Epithelial cell of proximal tubule (primary cell): ENCODE measurements around the gene ECE1. TPM values are rescaled to one million over a fixed set of nuclear protein-coding genes. Genes with fewer than 3 reads are reported as not detected.

Experiments
- DNase-seq: peaks from one replicate; pipeline ENCODE4 v3.0.0-alpha.2; 2011; ENCODE audit warnings: low read depth
- H3K4me3 ChIP-seq: 2 replicates; pipeline ENCODE4 v1.5.1; 2011; ENCODE audit warnings: low read depth, mild to moderate bottlenecking, low read length
- total RNA-seq: library from RNA; depleted of rRNA; stranded (reverse); fragments of >200 nt; gene quantifications from 2 replicates; pipeline ENCODE4 v1.2.3, GENCODE V29; 2015
- TF ChIP-seq, protein P1 (sequence below): conservative IDR thresholded peaks from 2 replicates; pipeline ENCODE4 v1.5.1; 2012; ENCODE audit warnings: low read depth, mild to moderate bottlenecking, low read length

The ECE1 gene
- total RNA-seq, 1 donor from 2014 or later, result 115 TPM

DNA sequence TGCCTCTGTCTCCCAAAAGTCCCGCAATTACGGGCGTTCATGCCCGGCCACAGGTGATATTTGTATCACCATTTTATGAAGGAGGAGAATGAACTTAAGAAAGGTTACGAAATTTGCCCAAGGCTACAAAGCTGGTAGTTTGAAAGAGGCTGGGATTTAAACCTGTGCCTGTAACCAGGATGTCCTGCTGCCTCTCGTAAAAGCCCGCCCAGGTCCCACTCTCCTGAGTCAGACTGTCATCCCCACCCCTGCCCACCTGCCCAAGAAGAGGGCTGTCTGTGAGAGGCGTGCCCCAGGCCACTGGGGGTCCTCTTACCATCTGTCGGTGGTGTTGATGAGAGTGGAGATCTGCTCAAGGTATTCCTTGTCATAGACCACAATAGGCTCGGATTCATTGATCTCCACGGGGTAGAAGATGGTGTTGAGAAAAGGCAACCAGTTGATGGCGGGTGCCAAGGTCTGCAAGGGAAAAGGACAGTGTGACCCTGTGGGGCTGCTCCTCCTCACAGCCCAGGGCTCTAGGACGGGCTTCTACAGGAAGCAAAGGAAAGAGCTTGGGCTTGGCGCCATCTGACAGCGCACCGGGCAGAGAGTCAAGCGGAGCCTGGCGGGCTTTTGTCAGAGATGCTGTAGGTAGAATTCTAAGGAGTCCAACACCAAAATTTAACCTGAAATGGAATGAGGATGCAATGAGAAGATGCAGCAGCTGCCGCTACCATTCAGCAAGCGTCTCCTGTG, 43.2 kb downstream of the ECE1 start:
- no peak overlapping the region for H3K4me3 ChIP-seq
- TF ChIP-seq, protein P1, sequence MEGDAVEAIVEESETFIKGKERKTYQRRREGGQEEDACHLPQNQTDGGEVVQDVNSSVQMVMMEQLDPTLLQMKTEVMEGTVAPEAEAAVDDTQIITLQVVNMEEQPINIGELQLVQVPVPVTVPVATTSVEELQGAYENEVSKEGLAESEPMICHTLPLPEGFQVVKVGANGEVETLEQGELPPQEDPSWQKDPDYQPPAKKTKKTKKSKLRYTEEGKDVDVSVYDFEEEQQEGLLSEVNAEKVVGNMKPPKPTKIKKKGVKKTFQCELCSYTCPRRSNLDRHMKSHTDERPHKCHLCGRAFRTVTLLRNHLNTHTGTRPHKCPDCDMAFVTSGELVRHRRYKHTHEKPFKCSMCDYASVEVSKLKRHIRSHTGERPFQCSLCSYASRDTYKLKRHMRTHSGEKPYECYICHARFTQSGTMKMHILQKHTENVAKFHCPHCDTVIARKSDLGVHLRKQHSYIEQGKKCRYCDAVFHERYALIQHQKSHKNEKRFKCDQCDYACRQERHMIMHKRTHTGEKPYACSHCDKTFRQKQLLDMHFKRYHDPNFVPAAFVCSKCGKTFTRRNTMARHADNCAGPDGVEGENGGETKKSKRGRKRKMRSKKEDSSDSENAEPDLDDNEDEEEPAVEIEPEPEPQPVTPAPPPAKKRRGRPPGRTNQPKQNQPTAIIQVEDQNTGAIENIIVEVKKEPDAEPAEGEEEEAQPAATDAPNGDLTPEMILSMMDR, result no peak
- no peak for DNase-seq

DNA sequence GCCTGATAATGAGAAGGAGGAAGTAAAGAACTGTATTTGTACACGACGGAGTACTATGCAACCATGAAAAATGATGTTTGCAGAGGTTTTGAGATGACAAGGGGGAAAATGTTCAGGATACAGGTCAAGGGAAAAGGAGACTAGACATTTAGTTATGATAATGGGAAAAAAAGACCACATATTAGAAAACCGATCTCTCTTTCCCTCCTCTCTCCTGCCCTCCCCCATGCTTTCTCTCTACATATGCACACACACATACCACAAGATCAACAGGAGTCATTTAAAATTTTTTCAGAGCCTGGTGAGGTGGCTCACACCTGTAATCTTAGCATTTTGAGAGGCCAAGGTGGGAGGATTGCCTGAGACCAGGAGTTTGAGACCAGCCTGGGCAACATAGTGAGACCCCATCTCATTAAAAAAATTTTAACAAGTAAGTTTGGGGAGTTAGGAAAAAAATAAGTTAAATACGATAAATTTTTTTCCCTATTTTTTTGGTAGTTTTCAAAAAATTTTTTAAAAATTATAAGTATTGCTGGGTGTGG, 44.5 kb downstream of the ECE1 start:
- TF ChIP-seq, protein P1, result no peak
- no peak for DNase-seq
- no peak overlapping the region for H3K4me3 ChIP-seq

DNA sequence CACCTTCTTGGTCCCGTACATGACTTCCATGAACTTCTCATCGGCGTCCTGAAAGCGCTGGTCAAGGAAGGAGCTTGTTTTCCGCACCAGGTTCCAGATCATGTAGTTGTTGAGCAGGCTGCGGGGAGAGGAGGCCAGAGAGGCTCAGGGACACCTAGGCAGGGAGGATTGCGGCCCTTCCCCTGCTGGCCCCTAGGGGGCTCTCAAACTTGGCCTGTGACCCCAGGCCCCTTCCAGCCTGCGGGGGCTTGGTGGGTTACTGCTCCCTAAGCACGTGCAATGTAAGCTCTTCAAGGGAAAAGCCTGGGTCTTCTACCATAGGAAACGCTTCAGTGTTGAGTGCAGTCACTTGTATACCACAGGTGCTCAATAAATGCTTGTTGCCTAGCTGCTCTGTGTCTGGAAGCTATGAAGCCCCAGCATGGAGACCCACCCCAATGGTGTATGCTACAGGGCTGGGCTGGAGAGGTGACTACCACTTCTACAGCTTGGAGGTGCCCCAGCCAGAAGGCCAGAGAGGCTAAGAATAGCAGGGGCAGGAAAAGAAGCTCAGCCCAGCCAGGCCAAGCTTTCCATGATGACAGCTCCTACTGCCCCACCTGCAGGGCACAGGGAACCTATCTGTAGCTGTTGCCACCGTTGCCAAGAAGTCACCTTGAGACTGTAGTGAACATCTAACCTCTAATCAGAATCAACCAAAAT, 45.1 kb downstream of the ECE1 start:
- no peak overlapping the region for H3K4me3 ChIP-seq
- TF ChIP-seq, protein P1, result peak; percentile 51

DNA sequence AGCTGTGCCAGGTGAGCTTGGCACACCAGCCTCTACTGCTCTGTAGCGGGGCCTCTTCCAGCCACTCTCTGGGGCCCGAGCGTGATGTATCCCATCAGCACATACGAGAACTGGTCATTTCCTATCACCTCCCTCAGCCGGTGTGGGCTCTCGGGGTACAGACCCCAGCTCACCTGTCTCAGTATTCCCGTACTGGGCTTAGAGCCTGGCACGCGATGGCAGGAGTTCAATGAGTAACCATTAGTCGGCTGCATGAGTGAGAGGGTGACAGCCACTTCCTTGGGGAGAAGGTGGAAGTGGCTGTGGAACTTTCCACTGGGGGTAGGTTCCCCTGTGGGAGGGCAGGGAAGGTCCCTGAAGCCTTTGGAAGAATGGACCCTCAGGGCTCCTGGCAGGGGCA, 46.1 kb downstream of the ECE1 start:
- TF ChIP-seq, protein P1, result no peak
- H3K4me3 ChIP-seq, result no peak overlapping the region
- DNase-seq, result no peak

More for the DNA sequence above, 45.1 kb downstream of the ECE1 start:
- no peak for DNase-seq

DNA sequence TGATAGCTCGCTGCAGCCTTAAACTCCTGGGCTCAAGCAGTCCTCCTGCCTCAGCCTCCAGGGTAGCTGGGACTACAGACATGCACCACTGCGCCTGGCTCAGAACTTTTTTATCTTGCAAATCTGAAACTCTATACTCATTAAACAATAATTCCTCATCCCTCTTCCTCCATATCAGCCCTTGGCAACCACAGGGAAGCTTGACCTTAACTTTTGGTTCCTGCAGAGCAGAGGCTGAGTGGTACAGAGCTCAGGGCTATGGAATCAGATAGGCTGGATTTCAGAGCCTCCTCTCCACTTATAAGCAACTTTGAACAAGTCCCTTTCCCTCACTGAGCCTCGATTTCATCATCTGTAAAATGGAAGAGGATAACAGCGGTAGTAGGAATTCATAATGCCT, 47.4 kb downstream of the ECE1 start:
- DNase-seq, result no peak
- TF ChIP-seq, protein P1, result no peak

DNA sequence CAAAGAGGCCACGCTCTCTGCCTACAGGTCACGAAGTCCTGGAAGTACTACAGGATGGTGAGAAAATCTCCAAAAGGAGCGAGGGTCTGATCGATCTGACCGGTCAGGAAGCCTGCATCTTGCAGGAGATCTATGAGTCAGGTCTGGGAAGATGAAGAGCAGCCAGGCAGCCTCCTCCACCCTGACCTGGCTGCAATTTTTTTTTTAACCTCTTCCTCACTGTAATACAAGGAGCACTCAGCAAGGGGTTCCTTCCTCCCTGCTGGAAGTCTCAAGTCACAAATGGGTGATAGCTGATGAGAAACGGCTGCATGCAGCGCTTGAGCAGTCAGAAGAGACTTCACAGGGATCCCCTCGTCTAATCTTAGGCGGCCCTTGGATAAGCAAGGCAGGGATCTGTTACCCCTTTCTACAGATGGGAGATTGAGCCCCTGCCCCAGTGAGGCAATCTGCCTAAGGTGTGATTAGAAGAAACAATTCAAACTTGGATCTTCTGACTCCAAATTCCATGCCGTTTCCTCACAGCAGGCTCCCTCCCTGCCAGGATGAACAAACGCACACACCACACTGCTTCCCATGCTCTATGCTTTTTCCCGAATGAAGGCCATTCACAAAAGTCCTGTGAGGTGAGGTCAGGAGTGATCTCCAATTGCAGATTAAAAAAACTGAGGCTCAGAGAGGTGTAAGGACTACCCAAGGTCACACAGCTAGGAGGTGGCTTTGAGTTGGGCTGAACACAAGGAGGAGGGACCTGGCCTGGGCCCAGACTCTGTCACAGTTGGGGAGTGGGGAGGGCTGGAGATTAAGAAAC, 48.3 kb downstream of the ECE1 start:
- no peak for DNase-seq
- TF ChIP-seq, protein P1, result no peak
- no peak overlapping the region for H3K4me3 ChIP-seq

More for the DNA sequence above, 47.4 kb downstream of the ECE1 start:
- H3K4me3 ChIP-seq, result no peak overlapping the region
